Suppressor macrophage treated with lipopolysaccharide for 1 hour (primary cell): Measurements from ENCODE around the gene AGO3.
"Not testable (repeated sequence)": the region's sequence is repeated elsewhere in the genome, so short reads cannot be mapped to it uniquely, and the experiment has no call there.

Experiments used
- DNase-seq, 3 donors: peaks; one replicate each; pipeline ENCODE4 v3.0.0-alpha.2; 2020 to 2022

The AGO3 gene

DNA sequence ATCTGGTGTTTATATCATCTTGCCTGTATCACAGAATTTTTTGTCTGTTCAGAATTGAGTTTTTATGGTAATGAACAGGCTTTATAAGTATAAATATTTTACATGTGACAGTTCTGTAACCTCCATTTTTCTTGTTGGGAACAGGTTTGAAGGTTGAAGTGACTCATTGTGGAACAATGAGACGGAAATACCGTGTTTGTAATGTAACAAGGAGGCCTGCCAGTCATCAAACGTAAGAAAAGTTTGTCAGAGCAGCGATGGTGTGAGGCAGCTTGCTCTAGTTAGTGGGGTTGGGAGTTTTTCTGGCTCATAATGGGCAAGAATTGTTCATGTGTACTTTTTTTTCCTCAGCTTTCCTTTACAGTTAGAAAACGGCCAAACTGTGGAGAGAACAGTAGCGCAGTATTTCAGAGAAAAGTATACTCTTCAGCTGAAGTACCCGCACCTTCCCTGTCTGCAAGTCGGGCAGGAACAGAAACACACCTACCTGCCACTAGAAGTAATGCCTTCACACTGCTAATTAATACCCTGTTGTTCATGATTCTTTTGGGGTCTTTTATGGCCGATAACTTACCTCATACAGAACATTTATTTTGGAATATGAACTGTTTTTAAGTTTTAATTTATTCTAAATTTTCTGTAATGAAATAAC lies 77.8 kb downstream of the AGO3 start:
- DNase-seq, result peak in 1 of 3 donors; percentile 1

DNA sequence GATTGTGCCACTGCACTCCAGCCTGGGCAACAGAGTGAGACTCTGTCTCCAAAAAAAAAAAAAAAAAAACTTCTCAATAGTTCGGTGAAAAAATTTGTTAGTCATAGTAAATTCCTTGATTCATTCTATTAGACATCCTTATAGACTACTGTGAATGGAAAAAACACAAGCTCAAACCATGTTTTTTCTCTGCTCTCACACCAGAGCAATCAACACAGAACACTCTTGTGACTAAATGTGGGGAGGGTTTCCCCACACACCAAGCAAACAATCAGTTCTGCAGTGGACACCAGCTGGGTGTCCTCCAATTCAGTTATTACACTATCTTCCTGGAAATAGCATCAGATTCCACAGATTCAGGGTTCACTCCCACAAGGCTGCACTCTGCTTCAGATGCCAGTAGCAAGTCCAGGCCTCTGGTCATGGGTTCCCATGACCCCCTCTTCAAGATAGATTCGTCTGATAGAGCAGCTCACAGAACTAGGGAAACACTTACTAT lies 83.9 kb downstream of the AGO3 start:
- DNase-seq, result no peak

DNA sequence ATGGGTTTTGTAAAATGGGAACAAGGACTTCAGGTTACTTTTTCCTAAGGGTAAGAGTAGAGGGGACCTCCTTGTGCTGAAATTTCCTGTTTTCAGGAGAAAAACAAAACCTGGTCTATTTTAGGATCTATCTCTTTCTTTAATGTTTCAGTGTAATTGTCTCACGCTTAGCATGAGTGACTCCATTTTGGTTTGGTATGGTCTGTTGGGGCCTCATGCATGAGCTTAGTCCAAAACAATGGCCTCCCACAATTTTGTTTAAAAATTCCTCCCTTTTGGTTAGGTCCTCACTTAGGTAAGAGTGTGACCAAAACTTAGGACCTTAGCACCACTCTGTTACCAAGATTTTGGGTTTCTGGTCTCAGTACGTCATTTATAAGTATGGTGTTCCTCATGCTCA lies 85.8 kb downstream of the AGO3 start:
- DNase-seq, result no peak

DNA sequence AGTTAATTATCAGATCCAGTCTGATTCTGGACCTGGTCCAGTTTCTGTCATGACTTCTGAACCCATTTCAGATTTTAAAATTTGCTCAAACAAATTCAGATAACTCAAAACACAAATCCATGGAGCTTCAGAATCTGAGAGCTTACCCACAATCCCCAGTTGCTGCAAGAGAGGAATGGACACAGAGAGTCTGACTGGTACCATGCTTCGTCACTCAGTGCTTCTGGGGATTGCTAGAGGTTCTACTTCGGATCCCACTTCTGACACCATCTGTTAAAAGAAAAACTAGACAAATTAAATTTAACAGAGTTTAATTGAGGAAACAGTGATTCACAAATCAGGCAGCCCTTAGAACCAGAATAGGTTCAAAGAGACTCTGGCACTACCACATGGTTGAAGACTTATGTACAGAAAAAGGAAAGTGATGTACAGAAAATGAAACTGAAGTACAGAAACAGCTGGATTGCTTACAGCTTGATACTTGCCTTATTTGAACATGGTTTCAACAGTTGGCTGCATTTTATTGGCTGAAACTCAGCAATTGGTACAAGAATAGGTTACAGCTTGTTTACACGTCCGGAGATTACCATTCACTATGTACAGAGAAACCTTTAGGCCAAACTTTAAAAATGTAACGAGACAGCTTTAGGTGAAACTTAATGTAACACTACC lies 92.3 kb downstream of the AGO3 start:
- DNase-seq, result peak; percentile 4 to 19 (median 4)

DNA sequence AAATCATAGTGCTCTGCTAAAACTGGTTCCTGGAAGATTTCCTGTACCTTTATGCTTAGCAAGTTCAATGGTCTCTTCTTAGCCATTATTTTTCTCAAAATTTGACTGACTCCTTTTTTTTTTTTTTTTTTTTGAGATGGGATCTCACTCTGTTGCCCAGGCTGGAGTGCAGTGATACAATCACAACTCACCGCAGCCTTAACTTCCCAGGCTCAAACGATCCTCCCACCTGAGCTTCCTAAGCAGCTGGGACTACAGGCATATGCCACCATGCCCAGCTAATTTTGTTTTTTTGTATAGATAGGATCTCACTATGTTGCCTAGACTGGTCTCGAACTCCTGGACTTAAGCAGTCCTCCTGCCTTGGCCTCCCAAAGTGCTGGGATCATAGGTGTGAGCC lies 93.1 kb downstream of the AGO3 start:
- not testable (repeated sequence) for DNase-seq

DNA sequence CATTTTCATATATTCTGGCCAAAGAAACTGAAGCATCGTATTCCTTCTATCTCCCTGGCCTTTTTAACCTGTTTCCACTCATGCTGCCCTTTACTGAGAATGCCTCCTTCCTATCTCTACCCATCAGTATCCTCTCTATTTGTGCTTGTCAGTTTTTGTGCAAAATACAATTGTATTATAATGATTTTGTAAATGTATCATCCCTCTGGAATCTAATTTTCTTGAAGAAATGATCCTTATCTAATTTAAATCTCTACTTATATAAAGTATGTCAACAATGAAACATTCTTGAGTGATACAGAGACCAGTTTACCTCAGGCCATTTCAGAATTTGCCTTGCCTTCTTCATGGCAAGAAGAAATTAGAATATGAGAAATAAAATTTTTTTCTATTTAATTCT lies 93.9 kb downstream of the AGO3 start:
- no peak for DNase-seq

DNA sequence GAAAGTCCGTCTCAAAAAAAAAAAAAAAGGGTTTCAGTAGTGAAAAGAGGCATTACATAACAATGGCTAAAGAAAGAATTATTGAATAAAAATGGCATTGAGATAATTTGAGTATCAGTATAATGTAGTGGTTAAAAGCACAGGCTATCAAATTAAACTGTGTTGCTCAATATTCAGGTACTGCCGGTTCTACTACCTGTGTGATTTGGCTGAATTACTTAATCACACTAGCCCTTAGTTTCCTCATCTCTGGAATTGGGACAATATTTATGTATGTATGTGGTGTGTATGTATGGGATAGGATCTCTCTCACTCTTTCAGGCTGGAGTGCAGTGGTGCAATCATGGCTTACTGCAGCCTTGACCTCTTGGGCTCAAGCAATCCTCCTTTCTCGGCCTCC lies 96.9 kb downstream of the AGO3 start:
- DNase-seq, result no peak

DNA sequence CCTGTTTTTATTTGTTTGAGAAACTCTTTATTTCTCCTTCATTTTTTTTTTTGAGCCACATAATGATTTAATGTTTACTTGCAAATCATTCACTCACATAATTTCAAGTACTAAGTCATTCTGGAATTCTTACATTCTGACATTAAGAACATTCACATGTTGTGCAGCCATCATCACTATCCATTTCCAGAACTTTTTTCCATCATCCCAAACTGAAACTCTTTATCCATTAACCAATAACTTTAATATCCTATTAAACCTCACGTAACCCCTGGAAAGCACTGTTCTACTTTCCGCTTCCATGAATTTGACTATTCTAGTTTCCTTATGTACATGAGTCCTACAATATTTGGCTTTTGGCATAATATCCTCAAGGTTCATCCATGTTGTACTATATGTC lies 100.5 kb downstream of the AGO3 start:
- no peak for DNase-seq

DNA sequence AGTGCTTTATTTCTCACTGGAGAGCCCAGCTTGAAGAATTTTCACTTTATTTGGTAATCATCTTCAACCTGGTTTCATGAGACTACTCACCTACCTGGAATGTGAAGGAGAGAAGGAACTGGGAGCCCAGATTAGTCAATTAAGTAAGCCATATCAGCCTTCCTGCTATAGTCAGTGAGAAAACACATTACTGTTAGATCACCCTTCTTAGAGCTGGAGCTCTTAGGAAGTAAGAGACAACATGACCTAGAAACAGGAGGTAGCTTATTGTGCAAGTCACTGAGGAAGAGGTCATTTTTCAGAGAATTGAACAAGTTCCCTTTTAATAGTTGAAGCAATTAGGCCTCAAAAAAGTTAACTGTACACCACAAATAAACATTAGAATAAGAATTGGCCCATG lies 103.8 kb downstream of the AGO3 start:
- peak; percentile 68 to 84 (median 82) for DNase-seq

DNA sequence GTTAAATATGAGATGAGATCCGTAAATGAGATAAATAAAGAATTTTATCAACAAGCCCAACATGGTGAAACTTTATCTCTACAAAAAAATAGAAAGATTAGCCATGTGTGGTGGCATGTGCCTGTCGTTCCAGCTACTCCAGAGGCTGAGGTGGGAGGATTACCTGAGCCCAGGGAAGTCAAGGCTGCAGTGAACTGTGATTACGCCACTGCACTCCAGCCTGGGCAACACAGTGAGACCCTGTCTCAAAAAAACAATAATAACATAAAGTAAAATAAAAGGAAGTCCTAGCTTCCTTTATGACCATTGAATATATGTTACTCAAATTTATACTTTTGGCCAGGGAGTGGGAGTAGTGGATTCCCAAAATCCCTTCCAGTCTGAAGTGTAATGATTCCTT lies 104.2 kb downstream of the AGO3 start:
- DNase-seq, result peak in 1 of 3 donors; percentile 11

DNA sequence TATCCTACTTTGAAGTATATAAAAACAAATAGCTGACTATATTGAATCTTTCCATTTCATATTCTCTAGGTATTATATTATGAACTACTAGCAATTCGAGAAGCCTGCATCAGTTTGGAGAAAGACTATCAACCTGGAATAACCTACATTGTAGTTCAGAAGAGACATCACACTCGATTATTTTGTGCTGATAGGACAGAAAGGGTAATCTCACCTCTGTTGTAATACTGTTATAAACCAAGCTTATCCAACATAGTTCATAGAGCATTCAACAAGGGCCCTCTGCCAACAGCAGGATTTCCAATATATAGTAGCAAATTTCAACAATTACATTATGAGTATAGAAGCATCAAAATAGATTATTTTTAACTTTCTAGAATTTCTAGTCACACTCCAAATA lies 109.3 kb downstream of the AGO3 start:
- no peak for DNase-seq

DNA sequence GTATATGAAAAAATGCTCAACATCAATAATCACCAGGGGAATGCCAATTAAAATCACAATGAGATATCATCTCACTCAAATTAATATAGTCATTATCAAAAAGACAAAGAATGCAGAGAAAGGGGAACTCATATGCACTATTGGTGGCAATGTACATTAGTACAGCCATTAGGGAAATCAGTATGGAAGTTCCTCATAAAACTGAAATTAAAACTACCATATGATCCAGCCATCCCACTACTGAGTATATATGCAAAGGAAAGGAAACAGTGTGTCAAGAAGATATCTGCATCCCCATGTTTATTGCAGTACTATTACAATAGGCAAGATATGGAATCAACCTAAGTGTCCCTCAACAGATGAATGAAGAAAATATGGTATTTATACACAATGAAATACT lies 120.9 kb downstream of the AGO3 start:
- DNase-seq, result peak; percentile 26 to 70 (median 49)

DNA sequence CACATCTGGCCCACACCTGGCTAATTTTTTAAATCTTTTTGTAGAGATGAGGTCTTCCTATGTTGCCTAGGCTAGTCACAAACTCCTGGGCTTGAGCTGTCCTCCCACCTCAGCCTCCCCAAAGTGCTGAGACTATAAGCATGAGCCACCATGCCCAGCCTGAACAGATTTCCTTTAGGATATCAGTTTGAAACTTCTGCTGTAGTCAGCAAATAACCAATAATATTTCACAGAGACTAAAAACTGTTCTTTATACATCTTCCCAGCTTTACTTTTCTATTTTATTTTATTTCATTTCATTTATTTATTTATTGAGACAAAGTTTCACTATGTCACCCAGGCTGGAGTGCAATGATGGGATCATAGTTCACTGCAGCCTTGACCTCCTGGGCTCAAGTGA lies 123.1 kb downstream of the AGO3 start:
- DNase-seq, result no peak

DNA sequence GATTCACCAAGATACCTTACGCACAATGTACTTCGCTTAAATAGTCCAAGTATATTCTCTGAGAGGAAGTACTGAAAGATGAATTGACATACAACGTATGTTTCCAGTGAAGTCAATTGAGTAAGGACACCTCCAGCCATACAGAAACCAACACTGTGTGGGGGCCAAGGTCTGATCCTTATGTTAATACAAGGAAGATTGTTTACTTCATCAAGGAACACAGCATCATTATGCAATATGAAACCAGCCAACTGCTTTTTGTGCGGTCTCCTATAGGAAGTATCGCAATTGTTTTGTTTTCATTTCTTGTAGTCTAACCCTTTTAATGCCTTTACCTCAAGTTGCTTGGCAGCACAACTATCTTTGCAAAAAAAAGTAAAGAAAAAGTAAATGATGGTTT lies 124.8 kb downstream of the AGO3 start:
- DNase-seq, result peak; percentile 10 to 24 (median 10)

DNA sequence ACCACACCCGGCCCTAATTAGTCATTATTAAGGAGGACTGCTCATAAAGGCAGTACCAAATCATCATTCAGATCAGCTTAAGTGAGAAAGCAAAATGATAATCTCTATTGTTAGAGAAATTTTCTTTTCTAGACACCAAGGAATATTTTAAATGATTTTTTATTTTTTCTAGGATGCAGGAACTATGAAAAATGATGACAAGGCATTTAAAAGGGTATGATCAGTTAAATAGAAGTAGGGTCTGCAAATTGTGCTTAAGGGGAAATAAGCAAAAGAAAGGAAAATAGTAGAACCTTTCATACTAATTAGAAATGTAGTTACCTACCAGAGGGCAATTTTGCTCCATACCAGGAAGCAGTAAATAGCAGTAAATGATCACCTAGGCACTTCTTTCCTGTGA lies 131.4 kb downstream of the AGO3 start:
- no peak for DNase-seq

DNA sequence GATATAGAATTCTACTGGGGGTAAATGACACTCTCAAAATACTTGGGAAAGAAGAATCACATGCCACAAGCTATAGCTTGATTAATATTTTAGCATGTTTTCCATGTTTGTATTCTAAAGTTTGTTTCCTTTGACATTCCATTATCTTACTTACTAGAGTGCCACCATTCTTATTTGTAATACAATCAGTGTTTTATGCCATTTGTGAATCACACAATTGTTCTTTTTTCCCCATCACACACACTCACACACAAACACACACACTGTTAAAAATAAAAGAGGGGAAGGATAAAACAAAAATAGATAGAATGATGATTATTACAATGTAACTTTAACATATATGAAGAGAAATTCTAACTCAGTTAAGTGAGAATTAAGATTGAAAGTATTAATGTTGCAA lies 137.0 kb downstream of the AGO3 start:
- DNase-seq, result no peak

DNA sequence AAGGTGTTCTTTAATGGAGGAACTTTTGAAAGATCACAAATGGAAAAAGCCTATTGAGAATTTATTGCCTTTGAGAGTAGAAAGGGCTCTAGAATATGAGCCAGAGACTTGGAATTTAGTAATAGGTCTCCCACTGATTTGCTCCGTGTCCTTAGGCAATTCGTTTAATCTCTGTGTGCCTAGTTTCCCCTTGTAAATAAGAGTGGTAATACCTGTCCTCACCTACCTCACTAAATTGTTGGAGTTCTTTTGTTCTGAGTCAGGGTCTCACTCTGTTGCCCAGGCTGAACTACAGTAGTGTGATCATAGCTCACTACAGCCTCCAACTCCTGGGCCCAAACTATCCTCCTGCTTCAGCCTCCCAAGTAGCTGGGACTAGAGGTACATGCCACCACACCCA lies 138.0 kb downstream of the AGO3 start:
- no peak for DNase-seq

DNA sequence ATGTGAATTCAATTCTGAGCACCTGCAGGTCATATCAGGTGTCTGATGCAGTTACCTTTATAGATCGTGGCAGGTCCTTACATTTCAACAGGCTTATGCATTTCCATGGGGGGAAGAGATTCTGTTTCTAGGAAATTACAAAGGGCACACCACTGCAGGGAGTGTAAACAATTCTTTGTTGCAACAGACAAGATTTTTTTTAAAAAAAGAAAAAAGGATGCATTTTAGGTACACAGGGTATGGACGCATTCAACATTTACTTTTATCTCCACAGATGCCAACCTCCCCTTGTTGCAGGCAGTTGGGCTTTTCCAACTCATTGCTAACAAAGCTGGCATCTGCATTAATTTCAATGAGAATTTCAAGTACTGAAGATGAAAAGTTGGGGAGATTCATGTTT lies 139.4 kb downstream of the AGO3 start:
- DNase-seq, result no peak

DNA sequence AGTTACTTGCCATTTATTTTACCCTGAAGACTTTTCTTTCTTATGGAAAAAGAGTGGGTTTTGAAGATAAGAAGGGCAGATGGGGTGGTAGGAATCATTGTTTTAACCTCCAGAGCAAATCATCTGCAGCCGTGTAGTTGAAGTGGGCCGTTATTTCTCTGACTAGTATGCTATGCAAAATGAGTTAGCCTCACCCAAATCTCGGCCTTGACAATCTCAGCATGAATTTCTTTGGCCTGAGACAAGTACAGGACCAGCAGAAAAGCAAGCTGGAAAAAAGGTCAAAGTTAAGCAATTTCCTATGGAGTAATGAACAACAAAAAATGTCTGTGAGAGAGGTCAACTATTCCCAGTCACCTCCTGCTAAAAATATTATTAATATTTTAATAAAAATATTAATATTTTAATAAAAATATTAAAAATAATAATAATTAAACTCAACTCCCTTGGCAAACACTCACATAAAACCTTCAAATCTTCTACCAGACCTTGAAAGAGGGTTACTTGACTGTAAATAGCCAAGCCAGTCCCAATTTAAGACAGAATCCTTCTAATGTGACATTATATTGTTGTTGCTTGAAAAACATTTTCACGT lies 146.2 kb downstream of the AGO3 start:
- DNase-seq, result no peak

DNA sequence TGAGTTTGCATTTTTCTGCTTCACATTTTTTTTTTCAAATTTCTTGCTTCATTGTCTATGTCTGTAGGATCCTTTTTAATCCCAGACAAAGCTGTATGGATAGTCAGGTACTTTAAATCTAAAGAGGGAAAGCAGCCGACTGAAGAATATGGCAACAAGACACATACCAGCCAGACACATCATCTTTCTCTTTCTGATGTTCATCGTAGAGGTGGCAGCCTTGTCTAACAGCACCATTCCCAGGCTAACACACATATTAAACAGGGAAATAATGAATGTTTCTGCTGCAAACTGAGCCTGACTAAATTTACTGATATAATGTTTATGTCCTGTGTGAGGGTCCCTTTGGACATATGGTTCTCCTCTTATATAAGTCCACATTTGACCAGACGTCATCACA lies 149.3 kb downstream of the AGO3 start:
- no peak for DNase-seq

DNA sequence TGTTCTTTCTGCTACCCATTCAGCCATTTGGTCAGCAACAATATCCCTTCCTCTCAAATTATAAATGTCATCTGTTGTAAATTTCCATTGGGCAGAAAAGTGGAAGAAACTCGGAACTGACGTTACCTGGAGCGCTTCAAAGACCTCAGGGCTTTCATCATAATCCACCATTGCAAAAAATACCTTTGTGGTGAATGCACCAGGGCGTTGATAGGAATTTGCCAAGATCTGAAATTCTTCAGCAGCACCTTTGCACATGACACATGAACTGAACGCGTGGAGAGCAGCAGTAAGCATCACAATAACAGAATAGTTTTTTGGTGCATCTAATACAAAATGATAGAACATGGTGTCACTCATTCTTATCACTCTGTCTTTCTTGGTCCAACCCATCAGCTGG lies 149.9 kb downstream of the AGO3 start:
- no peak for DNase-seq

DNA sequence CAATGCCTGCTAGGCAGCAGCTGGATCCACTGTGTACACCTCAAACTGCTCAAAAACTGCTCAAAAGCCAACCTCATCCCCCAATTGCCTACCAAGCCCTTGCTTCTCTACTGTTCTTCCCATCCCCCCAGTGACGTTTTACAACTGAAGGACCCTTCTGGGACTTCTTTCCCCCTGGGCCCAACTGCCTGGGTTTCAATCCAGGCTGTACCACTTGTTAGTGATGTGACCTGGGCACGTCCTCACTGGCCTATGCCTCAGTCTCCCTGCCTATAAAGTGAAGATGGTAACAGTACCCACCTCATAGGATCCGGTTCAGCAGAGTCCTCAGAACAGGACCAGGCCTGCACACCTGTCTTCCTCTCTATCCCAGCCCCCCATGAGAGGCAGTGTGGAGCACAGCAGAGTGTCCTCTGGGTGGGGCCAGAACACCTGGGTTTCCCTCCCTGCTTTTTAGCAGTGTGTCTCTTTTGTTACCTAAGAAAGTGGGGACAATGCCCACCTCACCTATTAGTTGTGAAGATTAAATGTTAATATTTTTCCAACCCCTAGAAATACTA lies 151.1 kb downstream of the AGO3 start:
- no peak for DNase-seq

DNA sequence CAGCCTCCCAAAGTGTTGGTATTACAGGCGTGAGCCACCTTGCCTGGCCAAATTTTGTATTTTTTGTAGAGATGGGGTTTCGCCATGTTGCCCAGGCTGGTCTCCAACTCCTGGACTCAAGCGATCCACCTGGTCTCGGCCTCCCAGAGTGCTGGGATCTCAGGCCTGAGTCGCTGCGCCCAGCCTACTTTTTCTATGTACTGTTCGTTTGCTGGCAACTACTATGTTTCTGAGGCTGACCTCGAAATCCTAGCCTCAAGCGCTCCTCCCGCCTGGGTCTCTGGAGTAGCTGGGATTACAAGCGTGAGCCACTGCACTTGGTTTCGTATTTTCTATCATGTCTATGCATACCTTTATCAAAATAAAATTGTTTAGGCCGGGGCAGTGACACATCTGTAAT lies 152.3 kb downstream of the AGO3 start:
- DNase-seq, result no peak
